ENCODE results near the gene C19orf12. TPM values are rescaled to one million over a fixed set of nuclear protein-coding genes. Genes with fewer than 3 reads are reported as not detected.

C19orf12 gene
- total RNA-seq, 1 experiment from 2014 or later = 17.5 TPM

- Histone ChIP-seq H2BK12ac (ENCODE audit: insufficient read length, low read depth, low read length) (no peak overlapping the region), H2AK5ac (ENCODE audit: insufficient read length, low read length) (no peak overlapping the region), H3K18ac (ENCODE audit: insufficient read length, low read depth, low read length) (peak overlapping the region; percentile 2), H4K91ac (ENCODE audit: insufficient read length, low read depth, low read length) (no peak overlapping the region), H3K27me3 (ENCODE audit: insufficient read depth, low read length) (no peaks in the 10 kb centered on the region), H3K4me2 (ENCODE audit: insufficient read depth, insufficient read length, low read length) (peak overlapping the region; percentile 62), H3K4me1 (ENCODE audit: insufficient read depth, low read length) (peaks cover 8% of the 10 kb centered on the region; the same call in 1 of the 2 replicates), H3K23me2 (ENCODE audit: insufficient read length, low read depth, low read length, poor library complexity, severe bottlenecking) (peaks cover 14% of the 10 kb centered on the region), H2AFZ (ENCODE audit: low read length) (no peak overlapping the region), H3K23ac (ENCODE audit: insufficient read length, low read depth, low read length) (no peak overlapping the region), H4K5ac (ENCODE audit: insufficient read length, low read depth, low read length) (no peak overlapping the region), H3K14ac (ENCODE audit: insufficient read depth, low read length) (0 out of 2 replicates have a peak overlapping the region, but pooled peaks have one; percentile 4), H3K9me3 (ENCODE audit: control insufficient read depth, low read depth, low read length) (no peaks in the 10 kb centered on the region), H2BK5ac (ENCODE audit: insufficient read length, low read length) (no peak overlapping the region), H2BK120ac (ENCODE audit: low read depth, low read length, poor library complexity, severe bottlenecking) (no peak overlapping the region), H3K4ac (ENCODE audit: low read depth, low read length) (no peak overlapping the region), H4K8ac (replicated peaks; ENCODE audit: insufficient read length, low read depth, low read length) (no peak overlapping the region), H3K9ac (ENCODE audit: extremely low read depth, insufficient read length, low read length) (no peak overlapping the region), H3K27ac (ENCODE audit: insufficient read length, low read depth, low read length) (no peak overlapping the region), H3K56ac (ENCODE audit: insufficient read length, low read depth, low read length) (no peak overlapping the region), H3K79me1 (ENCODE audit: insufficient read depth, low read depth, low read length, poor library complexity, severe bottlenecking) (no peaks in the 10 kb centered on the region), H2BK20ac (ENCODE audit: low read depth, low read length, poor library complexity, severe bottlenecking) (no peak overlapping the region), H2BK15ac (ENCODE audit: low read depth, low read length) (no peak overlapping the region), H3K79me2 (ENCODE audit: insufficient read depth, low read length) (peaks cover 2% of the 10 kb centered on the region; the same call in 1 of the 2 replicates), H4K20me1 (ENCODE audit: control insufficient read depth, insufficient read depth, insufficient read length) (no peaks in the 10 kb centered on the region), H3T11ph (ENCODE audit: low read length) (no peak overlapping the region)
- Mint-ChIP-seq H3K27me3 (ENCODE audit: low read depth) (peaks cover 12% of the 10 kb centered on the region), H3K4me1 (peaks cover 11 to 20% of the 10 kb centered on the region in 2 experiments), H3K4me3 (peak overlapping the region; percentile 73 to 86), H3K27ac (peak overlapping the region; percentile 3 to 88 (median 67); a peak in 5 of 7 replicates), H3K9me3 (no peaks in the 10 kb centered on the region), H3K36me3 (ENCODE audit: insufficient read depth in 1 of 3, low read depth in 3 of 3) (peaks cover 0 to 8% (median 2%) of the 10 kb centered on the region in 3 experiments; a peak in 5 of 7 replicates)
- peak; percentile 73 for DNase-seq
- no peak for TF ChIP-seq CTCF (conservative IDR thresholded peaks at IDR 0.05)
- WGBS (ENCODE audit: extremely low coverage, insufficient read length, low lambda C conversion rate) = no CpG with 5 or more reads among the region's 20 CpGs
These were observed 48.3 kb downstream of the C19orf12 start for GRCh38 chr19:29666578-29667386.
